Osteocyte (in vitro differentiated cells): ENCODE data around the gene TFE3. TPM values are rescaled to one million over a fixed set of nuclear protein-coding genes. Genes with fewer than 3 reads are reported as not detected.

ENCODE experiments used
- DNase-seq: peaks from one replicate; pipeline ENCODE4 v3.0.0; 2021; ENCODE audit warnings: mixed read lengths; ENCODE audit not compliant: unreplicated experiment; ENCODE audit errors: extremely low spot score
- H3K27ac Mint-ChIP-seq: one replicate; pipeline ENCODE4 v1.8.0; 2021; ENCODE audit warnings: mild to moderate bottlenecking, mixed read lengths; ENCODE audit not compliant: unreplicated experiment
- H3K27me3 Mint-ChIP-seq: one replicate; pipeline ENCODE4 v1.8.0; 2021; ENCODE audit warnings: mixed read lengths; ENCODE audit not compliant: unreplicated experiment
- H3K36me3 Mint-ChIP-seq: one replicate; pipeline ENCODE4 v1.8.0; 2021; ENCODE audit warnings: mixed read lengths; ENCODE audit not compliant: unreplicated experiment
- H3K4me1 Mint-ChIP-seq: one replicate; pipeline ENCODE4 v1.8.0; 2021; ENCODE audit warnings: mixed read lengths; ENCODE audit not compliant: unreplicated experiment
- H3K4me3 Mint-ChIP-seq: one replicate; pipeline ENCODE4 v1.8.0; 2021; ENCODE audit warnings: mild to moderate bottlenecking, moderate library complexity, mixed read lengths; ENCODE audit not compliant: unreplicated experiment
- H3K9me3 Mint-ChIP-seq: one replicate; pipeline ENCODE4 v1.8.0; 2021; ENCODE audit warnings: mixed read lengths; ENCODE audit not compliant: unreplicated experiment
- total RNA-seq: library from RNA; stranded (reverse); gene quantifications from 2 replicates; pipeline ENCODE4 v1.2.1, GENCODE V29; 2021
- TF ChIP-seq, protein P1 (sequence below): fragments of 200-600 bp; sonication (generic); IDR thresholded peaks from 2 replicates; pipeline ENCODE4 v1.5.0; 2021; ENCODE audit warnings: antibody characterized with exemption, mild to moderate bottlenecking, moderate library complexity

TFE3 gene
- total RNA-seq, 1 donor from 2014 or later, result 51.8 TPM

DNA sequence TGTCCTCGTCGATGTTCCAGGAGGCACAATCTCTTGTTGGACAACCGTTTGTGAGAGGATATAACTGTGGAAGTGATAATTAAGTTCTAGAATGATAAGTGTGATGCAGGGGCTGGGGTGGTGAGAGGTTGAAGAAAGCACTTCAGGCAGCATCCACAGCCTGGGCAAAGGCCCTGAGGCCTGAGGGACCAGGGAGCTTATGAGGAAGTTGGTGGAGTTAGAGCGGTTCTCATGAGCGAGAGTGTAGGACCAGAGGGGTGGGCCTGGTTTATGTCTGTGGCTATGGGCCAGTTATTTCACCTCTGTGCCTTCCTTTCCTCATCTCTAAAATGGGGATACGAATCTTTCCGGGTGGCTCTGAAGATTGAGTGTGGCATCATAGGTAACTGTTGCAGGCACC, 18.3 kb upstream of the TFE3 start:
- Mint-ChIP-seq H3K9me3 (peaks cover 3% of the 10 kb centered on the region), H3K27me3 (no peaks in the 10 kb centered on the region), H3K36me3 (no peaks in the 10 kb centered on the region), H3K27ac (no peak overlapping the region), H3K4me3 (no peak overlapping the region), H3K4me1 (no peaks in the 10 kb centered on the region)
- DNase-seq, result no peak
- TF ChIP-seq, protein P1, sequence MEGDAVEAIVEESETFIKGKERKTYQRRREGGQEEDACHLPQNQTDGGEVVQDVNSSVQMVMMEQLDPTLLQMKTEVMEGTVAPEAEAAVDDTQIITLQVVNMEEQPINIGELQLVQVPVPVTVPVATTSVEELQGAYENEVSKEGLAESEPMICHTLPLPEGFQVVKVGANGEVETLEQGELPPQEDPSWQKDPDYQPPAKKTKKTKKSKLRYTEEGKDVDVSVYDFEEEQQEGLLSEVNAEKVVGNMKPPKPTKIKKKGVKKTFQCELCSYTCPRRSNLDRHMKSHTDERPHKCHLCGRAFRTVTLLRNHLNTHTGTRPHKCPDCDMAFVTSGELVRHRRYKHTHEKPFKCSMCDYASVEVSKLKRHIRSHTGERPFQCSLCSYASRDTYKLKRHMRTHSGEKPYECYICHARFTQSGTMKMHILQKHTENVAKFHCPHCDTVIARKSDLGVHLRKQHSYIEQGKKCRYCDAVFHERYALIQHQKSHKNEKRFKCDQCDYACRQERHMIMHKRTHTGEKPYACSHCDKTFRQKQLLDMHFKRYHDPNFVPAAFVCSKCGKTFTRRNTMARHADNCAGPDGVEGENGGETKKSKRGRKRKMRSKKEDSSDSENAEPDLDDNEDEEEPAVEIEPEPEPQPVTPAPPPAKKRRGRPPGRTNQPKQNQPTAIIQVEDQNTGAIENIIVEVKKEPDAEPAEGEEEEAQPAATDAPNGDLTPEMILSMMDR, result no peak

DNA sequence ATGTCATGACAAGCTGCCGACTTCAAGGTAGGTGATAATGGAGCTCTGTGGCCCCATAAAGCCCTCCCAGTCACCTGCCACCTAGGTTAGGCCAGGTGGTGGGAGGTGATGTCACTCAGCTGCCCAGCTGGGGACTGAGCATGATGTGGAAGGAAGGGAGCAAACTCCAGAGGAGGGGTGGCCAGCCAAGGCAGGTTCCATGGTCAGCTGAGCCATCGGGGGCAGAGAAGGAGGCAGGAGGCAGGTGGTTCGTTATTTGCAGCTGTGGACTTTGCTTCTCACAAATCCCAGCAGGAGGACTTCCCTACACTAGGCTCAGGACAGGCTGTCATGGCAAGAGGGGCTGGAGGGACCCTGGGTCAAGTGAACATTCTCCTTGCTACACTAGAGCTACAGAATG, 17.8 kb upstream of the TFE3 start:
- Mint-ChIP-seq H3K9me3 (peaks cover 3% of the 10 kb centered on the region), H3K27me3 (no peaks in the 10 kb centered on the region), H3K4me1 (peaks cover 2% of the 10 kb centered on the region), H3K4me3 (no peak overlapping the region), H3K27ac (no peak overlapping the region), H3K36me3 (no peaks in the 10 kb centered on the region)
- TF ChIP-seq, protein P1, result no peak
- DNase-seq, result no peak

DNA sequence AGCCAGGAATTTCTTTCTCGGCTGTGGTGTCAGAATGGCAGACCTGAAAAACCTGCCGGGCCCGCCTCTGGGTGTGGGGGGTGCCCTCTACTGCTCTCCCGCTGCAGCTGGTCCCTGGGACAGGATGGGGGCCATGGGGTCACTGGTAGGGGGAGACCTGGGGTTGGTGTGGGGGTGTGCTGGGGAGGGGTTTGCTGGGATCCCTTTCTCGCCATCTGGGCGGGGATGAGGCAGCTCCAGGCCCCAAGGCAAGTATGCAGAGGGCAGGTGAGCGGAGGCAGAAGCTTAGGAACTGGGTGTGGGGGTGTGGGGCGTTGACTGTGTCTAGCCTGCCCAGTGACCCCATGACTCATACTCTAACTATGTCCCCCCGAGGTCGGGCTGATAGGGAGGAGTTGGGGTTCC, 16.5 kb upstream of the TFE3 start:
- TF ChIP-seq, protein P1, result no peak
- DNase-seq, result no peak
- no peak overlapping the region for H3K4me3 Mint-ChIP-seq
- no peaks in the 10 kb centered on the region for H3K27me3 Mint-ChIP-seq
- H3K36me3 Mint-ChIP-seq, result no peaks in the 10 kb centered on the region
- peaks cover 3% of the 10 kb centered on the region for H3K9me3 Mint-ChIP-seq
- peaks cover 9% of the 10 kb centered on the region for H3K4me1 Mint-ChIP-seq
- no peak overlapping the region for H3K27ac Mint-ChIP-seq

DNA sequence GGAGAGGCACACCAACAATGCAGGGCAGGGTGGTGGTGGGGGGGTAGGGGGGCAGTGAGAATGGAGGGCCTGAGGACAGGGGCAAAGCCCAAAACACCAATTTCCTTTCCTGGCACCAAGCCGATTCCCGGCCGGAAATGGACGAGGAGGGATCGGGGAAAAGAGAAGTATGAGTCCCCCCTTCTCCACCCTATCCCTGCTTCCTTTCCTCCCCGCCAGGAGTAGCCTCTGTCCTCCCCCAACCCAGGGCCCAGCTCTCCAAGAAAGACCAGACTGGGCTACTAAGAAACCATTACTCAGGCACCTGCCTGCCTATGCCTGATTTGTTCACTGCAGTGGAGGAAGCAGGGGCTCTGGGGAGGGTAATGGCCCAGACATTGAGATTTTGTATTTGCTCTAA, 16.0 kb upstream of the TFE3 start:
- Mint-ChIP-seq H3K27me3 (no peaks in the 10 kb centered on the region), H3K36me3 (no peaks in the 10 kb centered on the region), H3K9me3 (peaks cover 3% of the 10 kb centered on the region), H3K4me1 (peaks cover 14% of the 10 kb centered on the region), H3K4me3 (no peak overlapping the region), H3K27ac (no peak overlapping the region)
- no peak for DNase-seq
- TF ChIP-seq, protein P1, result no peak

DNA sequence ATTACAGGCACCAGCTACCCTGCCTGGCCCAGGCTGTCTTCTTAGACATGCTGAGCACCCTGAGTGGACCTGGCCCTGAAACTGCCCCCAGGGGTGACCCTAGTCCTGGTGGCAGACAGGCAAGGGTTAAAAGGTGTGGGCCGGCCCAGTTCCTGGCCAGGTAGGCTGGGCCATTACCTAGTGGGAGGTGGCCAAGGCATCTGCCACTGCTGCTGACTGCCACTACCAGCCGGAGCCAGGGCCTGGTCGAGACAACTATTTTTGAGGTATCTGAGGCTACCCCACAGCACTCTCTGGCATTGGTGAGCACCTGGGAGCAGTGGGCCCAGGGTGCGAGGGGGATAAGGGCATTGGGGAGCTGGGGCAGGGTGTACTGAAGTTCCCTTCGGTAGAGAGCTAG, 15.6 kb upstream of the TFE3 start, which contains the start of gene CCDC120:
CCDC120 (plus strand) TSS at position 206 of the 400 bp plus-strand sequence. CDS start 3,043 bp downstream, outside the sequence.
- DNase-seq, result no peak
- H3K9me3 Mint-ChIP-seq, result peaks cover 3% of the 10 kb centered on the region
- H3K4me1 Mint-ChIP-seq, result peaks cover 16% of the 10 kb centered on the region
- TF ChIP-seq, protein P1, result no peak
- no peak within 1 kb of the TSS for H3K4me3 Mint-ChIP-seq
- no peaks in the 10 kb centered on the region for H3K27me3 Mint-ChIP-seq
- H3K36me3 Mint-ChIP-seq, result no peaks in the 10 kb centered on the region
- no peak within 1 kb of the TSS for H3K27ac Mint-ChIP-seq
